NCI-H82 treated with DMSO at 0.1 percent for 48 hours (cell line): ENCODE data around the gene NGEF.
"Not testable (repeated sequence)": the region's sequence is repeated elsewhere in the genome, so short reads cannot be mapped to it uniquely, and the experiment has no call there.

Experiments used
- DNase-seq: peaks from one replicate; lab custom pipeline; 2025; ENCODE audit not compliant: unreplicated experiment; lab: John Stamatoyannopoulos, UW

The NGEF gene

GRCh38 chr2:232930059-232930400, 83.0 kb downstream of the NGEF start:
- no peak for DNase-seq

GRCh38 chr2:232929303-232930058, 83.6 kb downstream of the NGEF start:
- no peak for DNase-seq

GRCh38 chr2:232928551-232929302, 84.3 kb downstream of the NGEF start:
- no peak for DNase-seq

- DNase-seq, result no peak
Observed at GRCh38 chr2:232927793-232928550, 85.1 kb downstream of the NGEF start.

- DNase-seq, result no peak
Observed at GRCh38 chr2:232927032-232927792, 85.8 kb downstream of the NGEF start.

GRCh38 chr2:232926431-232926939, 86.6 kb downstream of the NGEF start:
- no peak for DNase-seq

GRCh38 chr2:232925821-232926156, 87.3 kb downstream of the NGEF start:
- no peak for DNase-seq

- DNase-seq, result no peak
Observed at GRCh38 chr2:232925153-232925820, 87.8 kb downstream of the NGEF start.

- DNase-seq, result no peak
Observed at GRCh38 chr2:232924433-232924832, 88.6 kb downstream of the NGEF start.

GRCh38 chr2:232920760-232921159, 92.3 kb downstream of the NGEF start:
- DNase-seq, result no peak

GRCh38 chr2:232920055-232920454, 93.0 kb downstream of the NGEF start:
- no peak for DNase-seq

GRCh38 chr2:232919141-232919540, 93.9 kb downstream of the NGEF start:
- DNase-seq, result no peak

GRCh38 chr2:232913903-232914302, 99.2 kb downstream of the NGEF start:
- no peak for DNase-seq

GRCh38 chr2:232911712-232912277, 101.3 kb downstream of the NGEF start:
- no peak for DNase-seq

GRCh38 chr2:232910376-232910775, 102.7 kb downstream of the NGEF start:
- DNase-seq, result no peak

GRCh38 chr2:232908695-232909094, 104.4 kb downstream of the NGEF start:
- DNase-seq, result no peak

GRCh38 chr2:232907718-232908085, 105.4 kb downstream of the NGEF start:
- DNase-seq, result not testable (repeated sequence)

GRCh38 chr2:232906867-232907717, 106.0 kb downstream of the NGEF start:
- peak; percentile 31 for DNase-seq

- DNase-seq, result no peak
Observed at GRCh38 chr2:232903989-232904388, 109.1 kb downstream of the NGEF start.
